Measurements from ENCODE around the gene RHO.

- TF ChIP-seq, protein P1, sequence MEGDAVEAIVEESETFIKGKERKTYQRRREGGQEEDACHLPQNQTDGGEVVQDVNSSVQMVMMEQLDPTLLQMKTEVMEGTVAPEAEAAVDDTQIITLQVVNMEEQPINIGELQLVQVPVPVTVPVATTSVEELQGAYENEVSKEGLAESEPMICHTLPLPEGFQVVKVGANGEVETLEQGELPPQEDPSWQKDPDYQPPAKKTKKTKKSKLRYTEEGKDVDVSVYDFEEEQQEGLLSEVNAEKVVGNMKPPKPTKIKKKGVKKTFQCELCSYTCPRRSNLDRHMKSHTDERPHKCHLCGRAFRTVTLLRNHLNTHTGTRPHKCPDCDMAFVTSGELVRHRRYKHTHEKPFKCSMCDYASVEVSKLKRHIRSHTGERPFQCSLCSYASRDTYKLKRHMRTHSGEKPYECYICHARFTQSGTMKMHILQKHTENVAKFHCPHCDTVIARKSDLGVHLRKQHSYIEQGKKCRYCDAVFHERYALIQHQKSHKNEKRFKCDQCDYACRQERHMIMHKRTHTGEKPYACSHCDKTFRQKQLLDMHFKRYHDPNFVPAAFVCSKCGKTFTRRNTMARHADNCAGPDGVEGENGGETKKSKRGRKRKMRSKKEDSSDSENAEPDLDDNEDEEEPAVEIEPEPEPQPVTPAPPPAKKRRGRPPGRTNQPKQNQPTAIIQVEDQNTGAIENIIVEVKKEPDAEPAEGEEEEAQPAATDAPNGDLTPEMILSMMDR (IDR thresholded peaks at IDR 0.05 in 2 of 3, conservative IDR thresholded peaks at IDR 0.05 in 1 of 3; ENCODE audit: control insufficient read depth in 2 of 3, extremely low read depth in 1 of 3, insufficient read depth in 1 of 3, low read depth in 3 of 3, low read length in 3 of 3): no peak
- no peak for TF ChIP-seq ESRRA (IDR thresholded peaks at IDR 0.05; ENCODE audit: low read length)
- no peak for TF ChIP-seq SMC3 (IDR thresholded peaks at IDR 0.05; ENCODE audit: borderline replicate concordance, low read length)
- TF ChIP-seq, protein P2, sequence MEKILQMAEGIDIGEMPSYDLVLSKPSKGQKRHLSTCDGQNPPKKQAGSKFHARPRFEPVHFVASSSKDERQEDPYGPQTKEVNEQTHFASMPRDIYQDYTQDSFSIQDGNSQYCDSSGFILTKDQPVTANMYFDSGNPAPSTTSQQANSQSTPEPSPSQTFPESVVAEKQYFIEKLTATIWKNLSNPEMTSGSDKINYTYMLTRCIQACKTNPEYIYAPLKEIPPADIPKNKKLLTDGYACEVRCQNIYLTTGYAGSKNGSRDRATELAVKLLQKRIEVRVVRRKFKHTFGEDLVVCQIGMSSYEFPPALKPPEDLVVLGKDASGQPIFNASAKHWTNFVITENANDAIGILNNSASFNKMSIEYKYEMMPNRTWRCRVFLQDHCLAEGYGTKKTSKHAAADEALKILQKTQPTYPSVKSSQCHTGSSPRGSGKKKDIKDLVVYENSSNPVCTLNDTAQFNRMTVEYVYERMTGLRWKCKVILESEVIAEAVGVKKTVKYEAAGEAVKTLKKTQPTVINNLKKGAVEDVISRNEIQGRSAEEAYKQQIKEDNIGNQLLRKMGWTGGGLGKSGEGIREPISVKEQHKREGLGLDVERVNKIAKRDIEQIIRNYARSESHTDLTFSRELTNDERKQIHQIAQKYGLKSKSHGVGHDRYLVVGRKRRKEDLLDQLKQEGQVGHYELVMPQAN (conservative IDR thresholded peaks at IDR 0.05): no peak
- TF ChIP-seq ASH2L (IDR thresholded peaks at IDR 0.05; ENCODE audit: borderline replicate concordance, low read depth): no peak
- no peak for TF ChIP-seq POLR2AphosphoS5 (IDR thresholded peaks at IDR 0.05; ENCODE audit: low read length)
- TF ChIP-seq ZNF274 (IDR thresholded peaks at IDR 0.05; ENCODE audit: insufficient read depth, insufficient read length): no peak
- no peak for TF ChIP-seq POLR2AphosphoS2 (IDR thresholded peaks at IDR 0.05; ENCODE audit: low read depth, low read length)
- TF ChIP-seq RELA (IDR thresholded peaks at IDR 0.05; ENCODE audit: borderline replicate concordance, partially characterized antibody): no peak
- TF ChIP-seq IRF3 (IDR thresholded peaks at IDR 0.05): no peak
Measured at GRCh38 chr3:129571605-129572547, 43.4 kb downstream of the RHO start.

Data from GM12878 (cell line).